Bronchus fibroblast of lung (primary cell): ENCODE data around the gene LYZL2. TPM values are rescaled to one million over a fixed set of nuclear protein-coding genes. Genes with fewer than 3 reads are reported as not detected.

ENCODE experiments used
- total RNA-seq: library from RNA; depleted of rRNA; stranded (reverse); fragments of >200 nt; gene quantifications from 2 replicates; pipeline ENCODE4 v1.2.3, GENCODE V29; 2015

Gene LYZL2
- not detected in 2 replicates for total RNA-seq

DNA sequence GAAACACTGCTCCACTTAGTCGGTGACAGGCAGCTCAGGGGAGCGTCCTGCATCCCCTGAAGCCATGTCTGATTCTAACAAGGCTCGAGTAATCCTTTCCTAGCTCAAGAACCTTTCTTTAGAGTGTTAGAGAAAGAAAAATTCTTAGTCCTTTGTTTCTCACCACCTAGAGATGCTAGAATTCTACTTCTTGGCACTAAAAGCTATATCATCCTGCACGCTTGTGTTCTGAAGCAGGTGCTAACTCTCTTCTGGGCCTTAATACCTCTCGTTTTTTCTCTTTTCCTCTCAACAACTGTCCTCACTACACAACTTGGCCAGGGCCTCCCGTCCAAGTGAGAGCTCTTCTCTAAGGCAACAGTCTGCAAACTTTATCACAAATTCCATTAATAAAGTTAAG lies at the start of gene LYZL2:
LYZL2 (minus strand) TSS at position 101 of the 400 bp plus-strand sequence. CDS start 2,838 bp downstream, outside the sequence.

Other genes starting within 250 kb of the LYZL2 start
- gene MAP3K8, start 195.6 kb downstream of the LYZL2 start, total RNA-seq, result 4.3 and 6.1 TPM in 2 replicates